GM21390 (cell line): ENCODE results near the gene ABHD4.
"Not testable (repeated sequence)": the region's sequence is repeated elsewhere in the genome, so short reads cannot be mapped to it uniquely, and the experiment has no call there.

Experiments
- ATAC-seq: cut with Tn5 transposase; IDR thresholded peaks from one replicate; pipeline ENCODE4 v1.9.1; 2021; ENCODE audit not compliant: unreplicated experiment

Gene ABHD4

DNA sequence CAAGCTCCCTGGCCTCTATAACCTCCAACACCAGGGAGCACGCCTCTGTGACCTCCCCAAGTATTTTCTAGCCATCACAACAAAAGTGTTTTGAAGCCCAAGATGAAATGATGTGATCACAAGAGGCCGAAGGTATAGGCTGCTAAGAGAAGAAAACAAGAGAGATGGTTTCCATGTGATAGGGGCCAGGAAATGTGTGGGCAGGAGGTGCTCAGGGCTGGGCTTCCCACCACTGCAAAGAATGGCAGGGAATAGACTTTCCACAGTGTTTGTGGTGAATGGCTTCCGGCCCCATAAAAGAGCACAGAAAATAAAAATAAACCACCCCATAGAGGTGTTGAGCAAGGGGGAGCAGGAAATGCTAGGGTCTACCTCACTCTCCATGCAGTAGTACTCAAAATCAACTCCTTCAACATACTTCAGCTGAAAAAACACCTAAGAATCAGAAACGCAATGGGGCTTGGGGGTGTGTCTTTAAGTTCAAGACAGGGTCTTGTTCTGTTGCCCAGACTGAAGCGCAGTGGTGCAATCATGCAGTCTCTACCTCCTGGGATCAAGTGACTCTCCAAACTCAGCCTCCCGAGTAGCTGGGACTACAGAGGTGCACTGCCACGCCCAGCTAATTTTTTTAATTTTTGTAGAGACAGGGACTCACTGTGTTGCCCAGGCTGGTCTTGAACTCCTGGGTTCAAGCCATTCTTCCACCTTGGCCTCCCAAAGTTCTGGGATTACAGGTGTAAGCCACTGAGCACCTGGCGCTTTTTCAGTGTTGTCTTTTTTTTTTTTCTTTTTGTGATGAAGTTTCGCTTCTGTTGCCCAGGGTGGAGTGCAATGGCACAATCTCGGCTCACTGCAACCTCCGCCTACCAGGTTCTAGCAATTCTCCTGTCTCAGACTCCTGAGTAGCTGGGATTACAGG is 36.2 kb upstream of the ABHD4 start:
- ATAC-seq: no peak

DNA sequence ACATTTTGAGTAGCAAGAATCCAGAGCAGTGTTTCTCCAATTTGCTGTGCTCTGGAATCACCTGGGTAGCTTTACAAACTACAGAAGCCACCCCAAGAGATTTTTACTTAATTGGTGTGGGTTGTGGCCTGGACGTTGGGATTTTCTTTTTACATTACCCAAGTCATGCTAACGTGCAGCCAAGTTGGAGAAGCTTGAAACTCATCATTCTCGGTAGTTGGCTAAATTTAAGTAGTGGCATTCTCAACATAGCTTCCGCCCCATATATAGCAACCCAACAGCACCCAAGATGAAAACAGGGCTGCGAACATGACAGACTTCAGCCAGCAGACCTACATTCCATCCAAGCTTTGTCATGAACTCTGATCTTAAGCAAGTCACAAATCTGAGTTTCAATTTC is 34.1 kb upstream of the ABHD4 start:
- no peak for ATAC-seq

DNA sequence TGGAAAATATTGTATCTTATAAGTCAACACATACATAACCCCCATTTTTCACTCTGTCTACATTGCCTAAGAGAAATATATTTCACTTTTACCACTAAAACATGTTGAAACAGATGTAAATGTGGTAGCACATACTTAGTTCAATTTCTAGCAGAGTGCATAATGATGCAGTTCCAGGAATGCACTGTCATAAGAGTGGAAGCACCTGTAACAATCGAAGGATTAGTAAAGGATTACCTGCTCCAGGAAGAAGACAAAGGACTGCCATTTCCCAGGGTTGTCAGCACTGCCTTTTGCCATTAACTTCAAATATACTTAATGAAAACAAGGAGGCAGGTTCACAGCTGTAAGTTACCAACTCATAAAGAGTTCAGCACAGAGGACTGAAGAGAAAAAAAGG is 33.6 kb upstream of the ABHD4 start:
- no peak for ATAC-seq

DNA sequence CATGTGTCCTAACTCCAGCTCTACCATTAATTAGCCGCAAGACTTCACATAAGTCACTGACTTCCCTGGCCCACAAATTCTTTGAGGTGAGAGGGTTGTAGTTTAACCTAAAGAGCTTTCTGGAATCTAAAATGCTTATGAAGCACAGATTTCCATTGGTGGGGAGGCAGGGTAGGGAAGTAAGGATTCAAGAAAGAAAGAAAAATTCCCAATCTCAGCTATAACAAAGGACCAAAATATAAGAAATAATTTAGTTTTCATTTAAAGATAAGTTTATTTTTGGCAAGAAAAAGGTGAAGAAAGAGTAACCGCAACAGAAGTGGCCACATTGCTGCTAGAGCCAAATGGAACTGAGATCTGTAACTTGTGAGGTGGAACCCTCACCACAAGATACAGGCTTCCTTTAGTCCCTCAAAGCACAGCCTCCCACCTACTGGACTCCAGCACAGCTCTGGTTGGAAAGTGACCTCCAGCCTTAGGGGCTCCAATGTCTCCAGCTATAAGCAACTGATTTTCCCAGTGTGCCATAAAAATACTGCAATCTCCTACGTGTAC is 32.6 kb upstream of the ABHD4 start:
- peak; percentile 39 for ATAC-seq

DNA sequence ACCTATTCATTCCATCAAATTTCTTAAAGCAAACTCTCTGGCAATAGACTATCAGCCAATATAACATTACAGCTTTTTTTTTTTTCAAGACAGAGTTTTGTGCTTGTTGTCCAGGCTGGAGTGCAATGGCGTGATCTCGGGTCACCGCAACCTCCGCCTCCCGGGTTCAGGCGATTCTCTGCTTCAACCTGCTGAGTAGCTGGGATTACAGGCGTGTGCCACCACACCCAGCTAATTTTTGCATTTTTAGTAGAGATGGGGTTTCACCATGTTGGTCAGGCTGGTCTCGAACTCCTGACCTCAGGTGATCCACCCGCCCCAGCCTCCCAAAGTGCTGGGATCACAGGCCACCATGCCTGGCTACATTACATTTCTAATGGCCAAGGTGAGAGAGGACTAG is 31.8 kb upstream of the ABHD4 start:
- ATAC-seq: not testable (repeated sequence)

DNA sequence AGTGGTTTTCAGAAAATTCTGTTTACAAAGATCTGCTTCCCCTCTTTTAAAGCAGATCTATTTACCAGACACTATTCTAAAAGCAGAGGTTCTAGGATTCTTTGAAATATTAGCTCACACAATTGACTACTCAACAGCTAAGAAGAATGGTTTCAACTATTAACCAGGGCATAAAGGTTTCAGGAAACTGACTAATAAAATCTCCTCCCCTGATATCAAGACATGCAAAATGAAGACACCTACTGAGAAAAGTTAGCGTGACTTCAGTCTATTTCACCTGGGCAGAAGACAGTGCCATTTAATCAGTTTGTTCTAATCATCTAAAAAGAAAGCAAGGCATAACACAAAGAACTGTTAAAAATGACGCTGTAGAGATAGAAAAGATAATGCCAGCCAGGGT is 31.3 kb upstream of the ABHD4 start:
- no peak for ATAC-seq

DNA sequence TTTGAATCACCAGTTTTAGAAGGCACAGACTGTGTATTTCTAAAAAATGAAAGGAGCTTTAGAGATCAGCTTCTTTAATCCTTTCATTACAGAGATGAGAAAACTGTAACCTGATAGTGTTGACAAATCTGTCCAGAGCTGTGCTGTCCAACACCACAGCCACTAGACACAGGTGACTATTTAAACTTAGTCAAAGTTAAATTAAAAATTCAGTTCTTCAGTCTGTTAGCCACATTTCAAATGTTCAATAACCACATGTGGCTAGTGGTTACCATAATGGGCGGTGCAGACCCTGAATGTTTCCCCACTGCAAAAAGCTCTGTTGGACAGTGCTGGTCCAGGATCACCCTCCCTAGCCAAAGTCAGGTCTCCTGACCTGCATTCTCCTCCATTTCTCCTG is 30.7 kb upstream of the ABHD4 start:
- ATAC-seq: no peak

DNA sequence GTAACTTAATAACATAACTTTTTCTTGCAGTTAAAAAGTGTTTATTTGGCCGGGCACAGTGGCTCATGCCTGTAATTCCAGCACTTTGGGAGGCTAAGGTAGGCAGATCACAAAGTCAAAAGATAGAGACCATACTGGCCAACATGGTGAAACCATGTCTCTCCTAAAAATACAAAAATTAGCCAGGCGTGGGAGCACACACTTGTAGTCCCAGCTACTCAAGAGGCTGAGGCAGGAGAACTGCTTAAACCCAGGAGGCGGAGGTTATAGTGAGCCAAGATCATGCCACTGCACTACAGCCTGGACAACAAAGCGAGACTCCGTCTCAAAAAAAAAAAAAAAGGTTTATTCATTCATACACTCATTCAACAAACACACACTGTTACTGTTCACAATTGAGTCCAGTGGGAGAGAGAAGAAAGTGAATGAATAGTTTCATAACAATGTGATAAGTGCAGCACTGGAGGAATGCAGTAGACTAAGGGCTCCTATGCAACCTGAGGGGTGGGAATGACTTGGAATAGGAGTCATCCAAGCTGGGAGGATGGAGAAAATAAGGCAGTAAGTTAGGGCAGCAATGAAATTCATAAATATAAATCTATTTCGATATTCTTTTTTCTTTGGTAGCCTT is 28.9 kb upstream of the ABHD4 start:
- no peak for ATAC-seq

DNA sequence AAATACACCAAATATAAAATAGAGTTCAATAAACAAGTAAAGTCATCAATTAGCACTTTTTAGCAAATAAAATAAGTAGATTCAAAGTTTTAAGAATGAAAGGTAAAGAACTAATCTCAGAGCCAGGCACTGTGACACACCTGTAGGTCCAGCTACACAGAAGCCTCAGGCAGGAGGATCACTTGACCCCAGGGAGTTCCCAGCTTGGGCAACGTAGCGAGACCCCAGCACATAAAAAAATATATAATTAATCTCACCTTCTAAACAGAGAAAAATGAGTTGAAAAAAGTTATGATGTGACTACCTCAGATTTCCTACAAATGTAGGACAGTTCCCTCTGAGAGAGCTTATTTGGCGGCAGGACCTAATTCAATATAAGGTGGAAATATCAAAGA is 28.4 kb upstream of the ABHD4 start:
- ATAC-seq: no peak

DNA sequence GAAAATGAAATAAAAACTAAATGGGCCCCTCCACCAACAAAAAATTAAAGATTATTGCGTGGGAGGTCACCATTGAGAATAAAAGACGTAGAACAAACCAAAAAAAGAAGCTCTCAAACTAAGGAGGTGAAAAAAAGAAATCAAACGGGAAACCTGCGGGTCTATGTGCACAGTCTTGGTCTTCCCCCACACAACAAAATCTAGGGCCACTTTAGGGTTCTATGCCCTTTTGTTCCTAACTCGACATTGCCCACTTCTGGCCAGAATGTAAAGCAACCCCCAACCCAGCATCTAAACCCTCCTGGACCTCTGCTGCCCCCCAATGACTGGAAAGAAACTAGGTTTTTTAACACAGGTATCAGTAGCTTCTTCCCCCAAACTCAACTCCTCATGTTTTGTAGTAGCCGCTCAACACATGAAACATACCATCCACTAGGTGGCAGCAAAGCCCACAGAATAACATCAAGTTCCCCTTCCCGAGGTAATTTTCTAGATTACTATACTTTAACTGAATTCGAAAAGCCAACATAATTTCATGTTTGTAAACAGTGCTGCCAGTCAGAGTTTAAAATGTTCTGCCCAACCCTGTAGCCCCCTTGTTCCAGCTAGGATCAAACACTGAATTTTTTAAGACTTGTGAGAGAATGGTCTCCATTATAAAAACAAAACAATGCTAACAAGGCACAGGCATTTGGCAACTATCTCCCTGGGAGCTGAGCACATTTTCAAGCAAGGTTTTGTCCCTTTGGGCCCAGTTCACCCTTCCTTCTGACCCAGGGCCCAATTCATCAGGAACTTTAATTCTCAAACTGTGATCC is 27.8 kb upstream of the ABHD4 start:
- ATAC-seq: peak; percentile 49

DNA sequence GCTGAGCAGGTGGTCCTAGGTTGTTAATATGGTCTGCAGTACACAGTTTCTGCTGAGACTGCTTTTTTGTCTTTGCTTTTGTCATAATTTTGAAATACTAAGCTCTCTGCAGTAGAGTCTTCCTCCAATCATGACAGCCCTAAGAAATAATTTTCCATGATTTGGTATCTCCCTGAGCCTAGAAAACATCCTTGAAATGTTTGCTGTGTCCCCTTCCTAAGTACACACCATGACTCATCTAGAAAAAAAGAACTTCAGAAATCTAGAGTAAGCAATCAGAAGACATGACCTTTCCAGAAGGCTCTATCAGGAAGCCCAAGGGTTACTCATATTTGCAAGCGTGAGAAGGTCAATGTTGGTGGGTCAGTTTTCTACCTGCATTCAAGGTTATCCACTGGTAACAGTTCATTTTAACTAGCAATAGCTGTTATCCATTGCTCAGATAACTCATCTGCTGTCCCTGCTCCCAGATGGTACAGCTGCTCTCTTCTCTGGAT is 25.5 kb upstream of the ABHD4 start:
- no peak for ATAC-seq

DNA sequence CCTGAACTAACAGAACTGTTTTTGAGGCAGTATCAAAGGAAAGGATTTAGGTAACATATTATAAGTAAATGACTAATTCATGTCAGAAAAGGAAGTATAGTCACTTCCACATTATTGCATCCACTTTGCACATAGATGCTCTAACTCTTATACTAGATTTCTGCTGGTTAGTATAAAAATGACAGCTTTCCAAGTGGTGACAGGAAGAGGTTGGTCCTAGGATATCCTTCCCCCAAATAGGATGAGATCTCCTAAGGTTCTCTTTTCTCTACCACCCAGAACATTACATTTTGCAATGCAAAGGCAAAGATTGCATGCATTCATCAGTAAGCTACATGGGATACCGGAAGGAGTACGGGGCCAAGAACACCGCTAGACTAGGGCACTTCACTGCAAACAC is 24.3 kb upstream of the ABHD4 start:
- ATAC-seq: no peak

DNA sequence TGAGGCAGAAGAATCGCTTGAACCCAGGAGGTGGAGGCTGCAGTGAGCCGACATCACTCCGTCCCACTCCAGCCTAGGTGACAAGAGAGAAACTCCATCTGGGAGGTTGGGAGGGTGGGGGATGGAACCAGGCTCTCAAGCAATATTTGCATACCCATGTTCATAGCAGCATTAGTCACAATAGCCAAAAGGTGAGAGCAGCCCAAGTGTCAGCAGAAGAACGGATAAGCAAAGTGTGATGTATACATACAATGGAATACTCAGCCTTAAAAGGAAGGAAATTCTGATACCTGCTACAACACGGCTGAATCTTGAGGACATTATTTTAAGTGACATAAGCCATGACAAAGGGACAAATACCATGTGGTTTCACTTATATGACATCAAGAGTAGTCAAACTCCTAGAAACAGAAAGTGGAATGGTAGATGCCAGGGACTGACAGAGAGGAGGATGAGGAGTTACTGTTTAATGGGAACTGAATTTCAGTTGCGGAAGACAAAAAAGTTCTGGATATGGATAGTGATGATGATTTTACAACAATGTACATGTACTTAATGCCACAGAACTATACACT is 20.7 kb upstream of the ABHD4 start:
- ATAC-seq: no peak

DNA sequence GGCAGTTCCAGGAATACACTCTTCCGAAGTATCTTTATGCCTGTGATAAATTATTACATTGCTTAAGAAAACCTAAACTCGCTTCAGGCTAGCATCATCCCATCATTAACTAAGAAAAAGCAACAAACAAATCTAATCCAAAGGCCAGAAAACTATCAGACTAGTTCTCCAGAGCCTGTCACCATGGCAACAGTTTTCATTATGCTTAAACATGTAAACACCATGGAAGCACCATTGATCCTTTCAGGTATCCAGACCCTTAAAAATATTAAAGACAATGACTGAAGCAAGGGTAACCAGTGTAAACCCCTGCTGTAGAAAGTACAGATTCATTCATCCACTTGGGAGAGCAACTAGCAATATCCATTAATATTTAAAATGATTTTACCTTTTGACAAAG is 18.9 kb upstream of the ABHD4 start:
- no peak for ATAC-seq

DNA sequence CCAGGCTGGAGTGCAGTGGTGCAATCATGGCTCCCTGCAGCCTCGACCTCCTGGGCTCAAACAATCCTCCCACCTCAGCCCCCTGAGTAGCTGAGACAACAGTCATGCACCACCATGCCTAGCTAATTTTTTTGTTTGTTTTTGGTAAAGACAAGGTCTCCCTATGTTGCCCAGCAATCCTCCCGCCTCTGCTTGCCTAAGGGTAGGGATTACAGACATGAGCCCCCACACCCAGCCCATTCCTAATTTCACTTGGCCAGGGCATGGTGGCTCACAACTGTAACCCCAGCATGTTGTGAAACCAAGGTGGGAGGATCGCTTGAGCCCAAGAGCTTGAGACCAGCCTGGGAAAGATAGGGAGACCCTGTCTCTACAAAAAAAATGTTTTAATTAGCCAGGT is 18.2 kb upstream of the ABHD4 start:
- ATAC-seq: no peak

DNA sequence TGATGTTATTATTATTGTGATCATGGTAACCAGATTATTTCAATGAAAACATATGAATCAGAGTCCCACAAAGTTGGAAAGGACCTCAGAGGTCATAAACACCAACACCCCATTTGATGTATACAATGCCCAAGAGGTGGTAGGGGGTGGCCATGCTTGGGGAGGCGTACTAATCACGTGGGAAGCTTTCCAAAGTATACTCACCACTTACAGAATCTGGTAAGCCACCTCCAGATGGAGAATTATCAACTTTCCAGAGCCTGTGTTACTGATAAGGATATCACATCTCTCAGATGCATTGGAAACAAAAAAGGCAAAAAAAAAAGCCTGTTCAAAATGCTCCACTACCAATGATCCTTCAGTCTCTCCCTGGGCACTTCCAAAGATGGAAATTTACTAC is 17.5 kb upstream of the ABHD4 start:
- ATAC-seq: no peak

DNA sequence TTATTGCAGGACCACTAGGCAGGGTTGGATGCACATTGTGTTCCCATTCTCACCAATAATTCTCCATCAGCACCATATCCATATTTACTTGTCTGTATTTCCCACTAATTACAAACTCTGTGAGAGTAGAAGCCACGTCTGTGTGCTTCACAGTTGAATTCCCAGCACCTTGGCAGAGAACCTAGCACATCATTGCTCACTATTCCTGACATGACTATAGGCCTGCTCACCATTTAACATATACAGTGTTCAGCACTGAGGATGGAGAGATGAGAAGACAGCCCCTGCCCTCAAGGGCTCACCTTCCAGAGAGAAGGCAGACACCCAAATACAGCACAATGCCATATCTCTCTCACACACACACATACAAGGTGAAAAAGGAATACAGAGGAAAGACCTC is 14.1 kb upstream of the ABHD4 start:
- ATAC-seq: no peak

DNA sequence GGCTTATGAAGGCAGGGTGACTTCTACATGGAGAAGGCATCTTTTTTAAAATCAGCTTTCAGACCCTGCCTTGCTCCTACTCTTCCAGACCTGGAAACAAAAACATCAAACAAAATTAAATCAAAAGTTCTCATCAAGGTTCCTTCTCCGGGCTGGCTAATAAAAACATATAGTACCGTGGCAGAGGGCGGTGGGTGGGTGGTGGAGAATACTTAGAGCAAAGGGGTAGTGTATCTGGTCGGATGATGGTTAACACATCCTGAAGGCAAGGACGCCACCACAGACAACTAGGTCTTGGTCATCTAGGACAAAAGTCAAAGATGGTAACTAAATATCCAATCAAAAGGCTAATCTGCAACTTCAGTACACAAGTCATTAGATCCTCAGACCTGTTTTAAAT is 10.9 kb upstream of the ABHD4 start:
- no peak for ATAC-seq

DNA sequence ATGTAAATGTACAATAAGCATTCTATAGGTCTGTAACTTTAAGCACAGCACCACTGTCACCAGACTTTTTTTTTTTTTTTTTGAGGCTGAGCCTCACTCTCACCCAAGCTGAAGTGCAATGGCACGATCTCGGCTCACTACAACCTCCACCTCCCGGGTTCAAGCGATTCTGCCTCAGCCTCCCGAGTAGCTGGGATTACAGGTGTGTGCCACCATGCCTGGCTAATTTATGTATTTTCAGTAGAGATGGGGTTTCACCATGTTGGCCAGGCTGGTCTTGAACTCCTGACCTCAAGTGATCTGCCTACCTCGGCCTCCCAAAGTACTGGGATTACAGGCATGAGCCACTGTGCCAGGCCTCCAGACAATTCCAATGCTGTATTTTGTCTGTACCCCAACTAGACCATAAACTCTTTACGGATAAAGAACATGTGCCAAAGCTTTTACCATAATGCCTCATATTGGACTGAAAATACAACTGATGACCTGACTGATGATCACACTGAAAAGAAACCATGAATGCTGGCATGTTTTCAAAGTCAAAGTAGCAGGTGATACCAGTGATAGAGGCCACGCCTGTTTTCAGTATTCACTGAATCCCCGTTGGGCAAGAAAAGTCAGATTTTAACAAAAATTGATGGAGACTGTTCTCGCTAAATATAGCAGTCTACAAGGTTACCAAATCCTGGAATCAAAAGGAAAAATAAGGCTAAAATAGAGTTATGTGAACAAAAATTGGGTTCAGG is 10.2 kb upstream of the ABHD4 start:
- ATAC-seq: not testable (repeated sequence)

DNA sequence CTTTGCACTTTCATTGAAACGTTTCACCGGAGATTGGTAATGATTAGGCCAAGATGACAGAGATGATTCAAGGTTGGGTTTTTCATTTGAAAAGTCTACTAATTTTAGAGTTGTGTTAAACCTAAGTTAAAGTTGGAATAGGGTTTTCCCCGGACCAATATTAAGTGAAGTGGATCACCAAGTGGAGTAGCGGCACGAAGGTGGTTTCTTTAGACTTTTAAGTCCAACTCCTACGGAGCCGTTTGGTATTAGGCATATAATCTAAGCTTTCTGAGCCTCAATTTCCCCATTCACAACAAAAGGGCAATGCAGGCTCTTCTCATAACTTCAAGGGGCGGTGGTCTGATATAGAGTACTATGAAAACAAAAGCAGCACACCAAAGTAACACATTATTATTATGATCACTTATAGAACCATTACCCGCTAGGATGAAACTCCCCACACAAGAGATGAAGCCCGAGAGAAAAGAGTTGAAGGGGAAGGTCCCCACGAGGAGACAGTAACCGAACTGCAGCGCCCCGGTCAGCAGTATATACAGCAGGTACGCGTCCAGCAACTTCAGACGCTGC is 9.5 kb upstream of the ABHD4 start:
- no peak for ATAC-seq
